T-helper 1 cell (primary cell): ENCODE measurements around the gene BORCS6.
"Not testable (repeated sequence)": the region's sequence is repeated elsewhere in the genome, so short reads cannot be mapped to it uniquely, and the experiment has no call there.

Experiments
- DNase-seq, 5 donors: peaks; one replicate each; pipeline ENCODE4 v3.0.0-alpha.2; 2012 to 2020

The BORCS6 gene

GRCh38 chr17:8173056-8173870 is 16.7 kb downstream of the BORCS6 start:
- peak; percentile 58 to 96 (median 74) for DNase-seq

GRCh38 chr17:8170186-8170585 is 19.8 kb downstream of the BORCS6 start:
- not testable (repeated sequence) for DNase-seq

GRCh38 chr17:8167526-8167925 is 22.5 kb downstream of the BORCS6 start:
- no peak for DNase-seq

- DNase-seq: no peak
Observed at GRCh38 chr17:8166731-8167130, 23.2 kb downstream of the BORCS6 start.

GRCh38 chr17:8164815-8165131 is 25.2 kb downstream of the BORCS6 start:
- DNase-seq: peak in 1 of 5 donors; percentile 62

- DNase-seq: peak; percentile 55 to 83 (median 68)
Observed at GRCh38 chr17:8163978-8164814, 25.8 kb downstream of the BORCS6 start.

- no peak for DNase-seq
Observed at GRCh38 chr17:8162997-8163977, 26.7 kb downstream of the BORCS6 start.

GRCh38 chr17:8162233-8162996 is 27.6 kb downstream of the BORCS6 start, which contains the start of gene VAMP2:
TSS of gene VAMP2 (minus strand) at chr17:8162948. CDS start at chr17:8162879, 69 bp downstream.
- peak; percentile 72 to 88 (median 78) for DNase-seq

GRCh38 chr17:8161289-8162232 is 28.4 kb downstream of the BORCS6 start:
- DNase-seq: no peak

GRCh38 chr17:8160741-8161221 is 29.2 kb downstream of the BORCS6 start:
- DNase-seq: no peak

- DNase-seq: no peak
Observed at GRCh38 chr17:8160224-8160577, 29.8 kb downstream of the BORCS6 start.

- DNase-seq: no peak
Observed at GRCh38 chr17:8159459-8160223, 30.3 kb downstream of the BORCS6 start.

GRCh38 chr17:8159032-8159400 is 31.0 kb downstream of the BORCS6 start:
- DNase-seq: no peak

GRCh38 chr17:8158267-8159031 is 31.5 kb downstream of the BORCS6 start:
- DNase-seq: peak; percentile 71 to 83 (median 81)

GRCh38 chr17:8156246-8156992 is 33.6 kb downstream of the BORCS6 start:
- DNase-seq: peak; percentile 100

- no peak for DNase-seq
Observed at GRCh38 chr17:8155996-8156245, 34.1 kb downstream of the BORCS6 start.

GRCh38 chr17:8155231-8155995 is 34.6 kb downstream of the BORCS6 start:
- DNase-seq: no peak
